Endothelial cell of umbilical vein (primary cell): ENCODE data around the gene SLC22A23. TPM values are rescaled to one million over a fixed set of nuclear protein-coding genes. Genes with fewer than 3 reads are reported as not detected.

ENCODE experiments used
- BruUV-seq: library from RNA; stranded (reverse); fragments of 400-500 nt; replicated peaks from 2 replicates; lab custom pipeline; 2021; lab: Mats Ljungman, UMichigan
- CTCF ChIA-PET: fragments of 300-600, 350-600 bp; sonication (Branson Sonifier 250); formaldehyde crosslinking; loops from one replicate; lab custom pipeline; 2021; ENCODE audit warnings: antibody characterized with exemption, inconsistent platforms; lab: Charles Lee
- POLR2A ChIA-PET: fragments of 300-600, 350-600 bp; sonication (Branson Sonifier 250); formaldehyde crosslinking; loops from one replicate; lab custom pipeline; 2021; ENCODE audit warnings: antibody characterized with exemption, inconsistent platforms; lab: Charles Lee
- DNase-seq: peaks from one replicate; pipeline ENCODE4 v3.0.0-alpha.2; 2011; ENCODE audit warnings: low read depth, low spot score
- FAIRE-seq: peaks from 2 replicates; lab custom pipeline; 2011; peaks lifted over from hg19 to GRCh38; lab: Jason Lieb, UNC
- H2AFZ ChIP-seq: 2 replicates; pipeline ENCODE4 v1.6.0; 2012; ENCODE audit warnings: low read depth, low read length, control low read depth, inconsistent platforms
- H3K27ac ChIP-seq: 2 replicates; pipeline ENCODE4 v1.5.1; 2011; ENCODE audit warnings: low read depth, mild to moderate bottlenecking, control low read depth, low read length, moderate library complexity; ENCODE audit not compliant: insufficient read depth
- H3K27me3 ChIP-seq, 2 experiments: 2 replicates each; pipeline versions ENCODE4 v1.6.0 to v1.6.1; 2011; ENCODE audit warnings: low read length in 2 of 2, mixed read lengths in 1 of 2; ENCODE audit not compliant: control insufficient read depth in 2 of 2, insufficient read depth in 2 of 2
- H3K36me3 ChIP-seq, 2 experiments: 2 replicates in 1 of 2; 3 replicates in 1 of 2; pipeline ENCODE4 v1.5.1; 2011; ENCODE audit warnings: low read length in 2 of 2, mild to moderate bottlenecking in 1 of 2, moderate library complexity in 1 of 2; ENCODE audit not compliant: control insufficient read depth in 2 of 2, insufficient read depth in 2 of 2; ENCODE audit errors: extremely low read depth in 1 of 2
- H3K4me1 ChIP-seq: 3 replicates; pipeline ENCODE4 v1.5.1; 2011; ENCODE audit warnings: mild to moderate bottlenecking, low read length; ENCODE audit not compliant: control insufficient read depth, insufficient read depth; ENCODE audit errors: extremely low read depth
- H3K4me2 ChIP-seq: 2 replicates; pipeline ENCODE4 v1.6.1; 2011; ENCODE audit warnings: low read length, control low read depth, mixed read lengths; ENCODE audit not compliant: insufficient read depth
- H3K4me3 ChIP-seq, 3 experiments: fragments of 200-600 bp in 1 of 3; sonication (generic), shearing (Covaris generic) in 1 of 3; replicated peaks in 1 of 3; 2 replicates each; pipeline ENCODE4 v1.5.1; 2011 to 2016; ENCODE audit warnings: control low read depth in 3 of 3, low read length in 3 of 3, mild to moderate bottlenecking in 2 of 3, inconsistent platforms in 1 of 3, low read depth in 1 of 3, moderate library complexity in 1 of 3; ENCODE audit not compliant: insufficient read depth in 1 of 3
- H3K79me2 ChIP-seq: 2 replicates; pipeline ENCODE4 v1.6.0; 2012; ENCODE audit warnings: low read length, inconsistent platforms; ENCODE audit not compliant: control insufficient read depth, insufficient read depth
- H3K9ac ChIP-seq: replicated peaks from 2 replicates; pipeline ENCODE3; 2011; ENCODE audit warnings: low read length, control low read depth; ENCODE audit not compliant: insufficient read depth; ENCODE audit errors: extremely low read depth
- H3K9me1 ChIP-seq: replicated peaks from 3 replicates; pipeline ENCODE4 v1.6.0; 2011; ENCODE audit warnings: mild to moderate bottlenecking, low read length; ENCODE audit not compliant: control insufficient read depth, insufficient read depth; ENCODE audit errors: extremely low read depth
- H3K9me3 ChIP-seq: replicated peaks from 2 replicates; pipeline ENCODE4 v1.5.1; 2012; ENCODE audit warnings: low read length, inconsistent platforms; ENCODE audit not compliant: control insufficient read depth, insufficient read depth
- H4K20me1 ChIP-seq: replicated peaks from 2 replicates; pipeline ENCODE3; 2011; ENCODE audit warnings: mild to moderate bottlenecking, low read length; ENCODE audit not compliant: control insufficient read depth, insufficient read depth; ENCODE audit errors: extremely low read depth
- CTCF ChIP-seq, 2 donors: IDR thresholded peaks; 1 replicate in 1 of 2; 2 replicates in 1 of 2; pipeline ENCODE4 v1.5.1; 2011; ENCODE audit warnings: low read length in 2 of 2, mild to moderate bottlenecking in 2 of 2, moderate library complexity in 2 of 2, control low read depth in 1 of 2, inconsistent platforms in 1 of 2, low read depth in 1 of 2; ENCODE audit not compliant: insufficient read depth in 1 of 2; ENCODE audit errors: extremely low read depth in 1 of 2
- EZH2 ChIP-seq: IDR thresholded peaks from 2 replicates; pipeline ENCODE4 v1.6.1; 2012; ENCODE audit warnings: borderline replicate concordance, low read depth, mild to moderate bottlenecking, moderate library complexity, low read length, inconsistent platforms; ENCODE audit not compliant: severe bottlenecking
- FOS ChIP-seq: IDR thresholded peaks from 2 replicates; pipeline ENCODE4 v1.6.1; 2011; ENCODE audit warnings: mild to moderate bottlenecking, low read length, moderate library complexity, borderline replicate concordance; ENCODE audit not compliant: insufficient read depth
- GATA2 ChIP-seq: IDR thresholded peaks from 2 replicates; pipeline ENCODE4 v1.7.0; 2011; ENCODE audit warnings: low read depth, mild to moderate bottlenecking, moderate library complexity, mixed read lengths, low read length; ENCODE audit not compliant: insufficient read length, insufficient read depth
- JUN ChIP-seq: IDR thresholded peaks from 2 replicates; pipeline ENCODE4 v1.6.1; 2011; ENCODE audit warnings: borderline replicate concordance, low read depth; ENCODE audit not compliant: insufficient read length, insufficient read depth
- MAX ChIP-seq: IDR thresholded peaks from 2 replicates; pipeline ENCODE4 v1.6.1; 2011; ENCODE audit not compliant: insufficient read depth, insufficient read length
- MYC ChIP-seq: IDR thresholded peaks from one replicate; pipeline ENCODE4 v1.6.1; 2011; ENCODE audit warnings: mild to moderate bottlenecking, low read depth, low read length
- POLR2A ChIP-seq: IDR thresholded peaks from 2 replicates; pipeline ENCODE4 v1.6.1; 2012; ENCODE audit warnings: low read depth, mild to moderate bottlenecking, control low read depth, low read length
- POLR2AphosphoS5 ChIP-seq: IDR thresholded peaks from 2 replicates; pipeline ENCODE4 v1.6.1; 2012; ENCODE audit warnings: low read depth, mild to moderate bottlenecking, control low read depth, low read length, moderate library complexity; ENCODE audit not compliant: insufficient read depth
- dilution Hi-C: fragments of 300-500 bp; cut with MboI; formaldehyde crosslinking; loops from one replicate; pipeline ENCODE4 v1.15.0; 2019; ENCODE audit warnings: low sequenced_read_pairs; ENCODE audit not compliant: extremely low pct_ligation_motif_present
- intact Hi-C: fragments of 100-400 bp; cut with micrococcal nuclease; formaldehyde crosslinking; loops from one replicate; pipeline ENCODE4 v1.10.0; 2022
- polyA plus RNA-seq, 4 experiments: library from polyadenylated mRNA; depleted of rRNA in 3 of 4; stranded (reverse) in 3 of 4; unstranded in 1 of 4; fragments of >200 nt; gene quantifications; 2 replicates each; pipeline versions ENCODE4 v1.2.1 to v1.2.3, GENCODE V29; 2011 to 2012; ENCODE audit warnings: missing spikeins in 1 of 4
- total RNA-seq: library from RNA; stranded (reverse); gene quantifications from 2 replicates; pipeline ENCODE4 v1.2.3, GENCODE V29; 2021

The SLC22A23 gene
- total and polyA plus RNA-seq, 2 donors (not counting 3 experiments of a cell fraction or from before 2014, with no cell fraction given), result 4.2 to 14.3 TPM

- CTCF ChIA-PET, result interaction anchor here (1.4 to 1.5 kb wide), 4 partner anchors 12 to 90 kb away, joined by 3 to 5 read pairs (median 4); no protein-coding TSS in a partner anchor
- H3K27me3 ChIP-seq, result no peaks in the 10 kb centered on the region
- no peaks in the 10 kb centered on the region for H4K20me1 ChIP-seq
- no peaks in the 10 kb centered on the region for H3K4me1 ChIP-seq
- no peak overlapping the region for H3K4me2 ChIP-seq
- H2AFZ ChIP-seq, result no peak overlapping the region
- no peak overlapping the region for H3K4me3 ChIP-seq
- H3K36me3 ChIP-seq, result no peaks in the 10 kb centered on the region
- POLR2A ChIA-PET, result no interaction called here
- TF ChIP-seq FOS (no peak), POLR2AphosphoS5 (no peak), POLR2A (no peak), MAX (no peak), CTCF (IDR thresholded peaks at IDR 0.05; ENCODE audit: extremely low read depth in 1 of 2, insufficient read depth in 1 of 2, low read depth in 1 of 2, low read length in 2 of 2) (no peak), GATA2 (no peak), JUN (no peak), EZH2 (no peak), MYC (no peak)
- no TSS peak for BruUV-seq
- FAIRE-seq (no peak), DNase-seq (no peak)
- H3K79me2 ChIP-seq, result no peaks in the 10 kb centered on the region
- intact Hi-C loops, result no loop called here
- no peaks in the 10 kb centered on the region for H3K9me1 ChIP-seq
- no peak overlapping the region for H3K9ac ChIP-seq
- H3K9me3 ChIP-seq, result no peaks in the 10 kb centered on the region
- no peak overlapping the region for H3K27ac ChIP-seq
- dilution Hi-C loops, result no loop called here
Observed at GRCh38 chr6:3371222-3371949, 85.5 kb downstream of the SLC22A23 start.
